ENCODE data around the gene COL9A3. TPM values are rescaled to one million over a fixed set of nuclear protein-coding genes. Genes with fewer than 3 reads are reported as not detected.

COL9A3 gene
- total RNA-seq, 1 experiment from 2014 or later, result 8.5 TPM

GRCh38 chr20:62826646-62827310 is 9.9 kb downstream of the COL9A3 start:
- CTCF ChIA-PET, result no interaction called here
- no peak overlapping the region for H3K4me2 ChIP-seq
- no peaks in the 10 kb centered on the region for H3K79me2 ChIP-seq (ENCODE audit: low read depth)
- BruUV-seq (replicated peaks), result no TSS peak
- no peaks in the 10 kb centered on the region for H4K20me1 ChIP-seq (ENCODE audit: insufficient read depth)
- H3K36me3 ChIP-seq (ENCODE audit: low read depth), result no peaks in the 10 kb centered on the region
- POLR2A ChIA-PET (ENCODE audit: unreplicated experiment), result no interaction called here
- H3K9me3 ChIP-seq (ENCODE audit: insufficient read depth, low read depth), result no peaks in the 10 kb centered on the region
- no peak for TF ChIP-seq CTCF (conservative IDR thresholded peaks at IDR 0.05)
- no peak for TF ChIP-seq EZH2 (IDR thresholded peaks at IDR 0.05; ENCODE audit: low read depth)
- H3K27me3 ChIP-seq (ENCODE audit: insufficient read depth, low read depth), result no peaks in the 10 kb centered on the region
- DNase-seq, result no peak
- intact Hi-C loops (cut with micrococcal nuclease; ENCODE audit: unreplicated experiment), result no loop called here
- no peak overlapping the region for H3K27ac ChIP-seq
- H3F3A ChIP-seq (ENCODE audit: insufficient read depth, low read depth), result peaks cover 17% of the 10 kb centered on the region; the same call in 1 of the 2 replicates
- H2AFZ ChIP-seq, result no peak overlapping the region
- H3K4me1 ChIP-seq (replicated peaks; ENCODE audit: insufficient read depth), result peaks cover 21% of the 10 kb centered on the region
- no peak overlapping the region for H3K4me3 ChIP-seq
- H3K9me2 ChIP-seq (ENCODE audit: insufficient read depth), result no peaks in the 10 kb centered on the region

DNA sequence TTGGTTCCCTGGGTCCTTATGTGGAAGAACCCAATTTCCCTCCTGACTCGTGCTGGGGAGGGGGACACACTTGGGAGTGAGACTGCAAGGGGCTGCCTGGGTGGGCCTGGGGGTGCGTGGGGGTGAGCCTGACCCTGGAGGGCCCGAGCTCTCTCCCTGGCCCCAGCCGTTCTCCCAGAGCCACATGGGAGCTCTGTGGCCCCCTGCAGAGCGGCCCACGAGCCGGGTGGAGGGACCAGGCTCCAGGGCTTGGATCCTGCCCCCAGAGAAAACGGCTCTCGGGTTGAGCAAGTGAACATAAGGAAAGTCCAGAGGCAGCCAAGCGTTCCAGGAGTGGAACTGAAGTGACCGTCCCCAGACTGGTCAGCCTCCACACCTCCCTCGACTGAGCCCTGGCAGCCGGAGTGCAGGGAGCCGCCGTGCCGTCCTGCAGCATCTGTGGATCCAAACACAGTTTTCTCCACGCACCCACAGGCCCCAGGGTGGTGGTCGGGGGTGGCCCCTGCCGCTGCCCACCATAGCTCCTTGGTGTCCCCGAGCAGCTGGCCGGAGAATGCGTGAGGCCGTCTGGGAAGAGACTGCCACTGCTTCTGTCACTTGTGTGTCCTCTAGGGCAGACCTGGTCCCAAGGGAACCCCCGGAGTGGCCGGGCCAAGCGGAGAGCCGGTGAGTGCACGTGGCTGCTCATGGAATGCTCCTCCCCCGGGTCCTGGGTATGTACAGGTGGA is 10.6 kb downstream of the COL9A3 start:
- H4K20me1 ChIP-seq (ENCODE audit: insufficient read depth), result no peaks in the 10 kb centered on the region
- H3K36me3 ChIP-seq (ENCODE audit: low read depth), result no peaks in the 10 kb centered on the region
- no TSS peak for BruUV-seq (replicated peaks)
- no peaks in the 10 kb centered on the region for H3K79me2 ChIP-seq (ENCODE audit: low read depth)
- TF ChIP-seq EZH2 (IDR thresholded peaks at IDR 0.05; ENCODE audit: low read depth), result no peak
- TF ChIP-seq CTCF (conservative IDR thresholded peaks at IDR 0.05), result no peak
- H3K4me2 ChIP-seq, result no peak overlapping the region
- intact Hi-C loops (cut with micrococcal nuclease; ENCODE audit: unreplicated experiment), result no loop called here
- no peak overlapping the region for H2AFZ ChIP-seq
- H3K27ac ChIP-seq, result no peak overlapping the region
- POLR2A ChIA-PET (ENCODE audit: unreplicated experiment), result no interaction called here
- CTCF ChIA-PET, result no interaction called here
- no peaks in the 10 kb centered on the region for H3K9me2 ChIP-seq (ENCODE audit: insufficient read depth)
- H3K4me3 ChIP-seq, result no peak overlapping the region
- no peak for DNase-seq
- no peaks in the 10 kb centered on the region for H3K9me3 ChIP-seq (ENCODE audit: insufficient read depth, low read depth)
- peaks cover 23% of the 10 kb centered on the region; the same call in 1 of the 2 replicates for H3F3A ChIP-seq (ENCODE audit: insufficient read depth, low read depth)
- peaks cover 27% of the 10 kb centered on the region for H3K4me1 ChIP-seq (replicated peaks; ENCODE audit: insufficient read depth)
- H3K27me3 ChIP-seq (ENCODE audit: insufficient read depth, low read depth), result no peaks in the 10 kb centered on the region

DNA sequence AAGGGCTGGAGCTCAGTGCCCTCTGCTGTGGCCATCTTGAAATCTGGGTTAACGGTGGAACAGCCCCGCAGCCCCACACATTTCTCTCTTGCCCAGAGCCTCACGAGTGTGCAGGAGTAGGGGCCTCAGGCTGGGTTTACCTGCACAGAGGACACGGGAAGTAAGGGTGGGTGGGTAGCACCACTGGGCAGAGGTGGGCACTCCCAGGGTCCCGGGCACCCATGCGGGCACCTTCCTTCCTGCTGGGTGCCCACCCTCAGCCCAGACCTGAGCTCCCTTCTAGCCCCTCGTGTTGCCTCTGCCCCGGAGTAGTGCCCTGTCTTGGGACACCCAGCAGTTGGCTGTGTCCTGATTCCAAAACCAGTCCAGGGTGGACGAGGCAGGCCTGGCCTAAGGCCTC is 11.2 kb downstream of the COL9A3 start:
- ChIA-PET POLR2A (ENCODE audit: unreplicated experiment) (no interaction called here), CTCF (no interaction called here)
- TF ChIP-seq EZH2 (IDR thresholded peaks at IDR 0.05; ENCODE audit: low read depth), result no peak
- TF ChIP-seq CTCF (conservative IDR thresholded peaks at IDR 0.05), result no peak
- Histone ChIP-seq H3K9me3 (ENCODE audit: insufficient read depth, low read depth) (no peaks in the 10 kb centered on the region), H3K9me2 (ENCODE audit: insufficient read depth) (no peaks in the 10 kb centered on the region), H2AFZ (no peak overlapping the region), H3K27me3 (ENCODE audit: insufficient read depth, low read depth) (no peaks in the 10 kb centered on the region), H3K4me2 (no peak overlapping the region), H3K36me3 (ENCODE audit: low read depth) (no peaks in the 10 kb centered on the region), H4K20me1 (ENCODE audit: insufficient read depth) (no peaks in the 10 kb centered on the region), H3F3A (ENCODE audit: insufficient read depth, low read depth) (peaks cover 21% of the 10 kb centered on the region; the same call in 1 of the 2 replicates), H3K27ac (no peak overlapping the region), H3K4me1 (replicated peaks; ENCODE audit: insufficient read depth) (peaks cover 31% of the 10 kb centered on the region), H3K4me3 (no peak overlapping the region), H3K79me2 (ENCODE audit: low read depth) (no peaks in the 10 kb centered on the region)
- intact Hi-C loops (cut with micrococcal nuclease; ENCODE audit: unreplicated experiment), result no loop called here
- BruUV-seq (replicated peaks), result no TSS peak
- DNase-seq, result no peak

All from PC-9 (cell line).